Heart left ventricle (tissue), 16 donors: Measurements from ENCODE around the gene PEAK1. TPM values are rescaled to one million over a fixed set of nuclear protein-coding genes. Genes with fewer than 3 reads are reported as not detected.

Experiments
- ATAC-seq, 4 donors: fragments of 200-7000 bp; cut with Tn5 transposase; one replicate each; pipeline ENCODE4 v1.9.1; 2020 to 2022; ENCODE audit warnings: moderate library complexity in 4 of 4, mild to moderate bottlenecking in 3 of 4, moderate number of reproducible peaks in 1 of 4
- DNase-seq, 5 donors: peaks; one replicate each; pipeline ENCODE4 v3.0.0-alpha.2; 2020
- H3K27ac ChIP-seq, 12 donors: fragments of 200-600 bp; sonication (generic) in 4 of 12; one replicate each; pipeline versions ENCODE4 v1.5.0 to v1.8.0; 2016 to 2022; ENCODE audit warnings: mild to moderate bottlenecking in 2 of 12
- H3K27me3 ChIP-seq, 9 donors: fragments of 200-600 bp; sonication (generic) in 2 of 9; one replicate each; pipeline versions ENCODE4 v1.5.1 to v1.8.0; 2016 to 2022; ENCODE audit warnings: mild to moderate bottlenecking in 3 of 9
- H3K36me3 ChIP-seq, 9 donors: fragments of 200-600 bp; sonication (generic) in 2 of 9; one replicate each; pipeline versions ENCODE4 v1.5.0 to v1.8.0; 2018 to 2022; ENCODE audit warnings: mild to moderate bottlenecking in 2 of 9
- H3K4me1 ChIP-seq, 12 donors: fragments of 200-600 bp; sonication (generic) in 4 of 12; one replicate each; pipeline versions ENCODE4 v1.5.0 to v1.8.0; 2016 to 2022; ENCODE audit warnings: mild to moderate bottlenecking in 3 of 12
- H3K4me3 ChIP-seq, 12 donors: fragments of 200-600 bp; sonication (generic) in 4 of 12; one replicate each; pipeline versions ENCODE4 v1.5.0 to v1.8.0; 2017 to 2022; ENCODE audit warnings: mild to moderate bottlenecking in 9 of 12, moderate library complexity in 4 of 12
- H3K9me3 ChIP-seq, 12 donors: fragments of 200-600 bp; sonication (generic) in 4 of 12; one replicate each; pipeline versions ENCODE4 v1.5.0 to v1.8.0; 2016 to 2022; ENCODE audit warnings: mild to moderate bottlenecking in 1 of 12
- POLR2A ChIP-seq, 2 donors: fragments of 450-650 bp; IDR thresholded peaks; one replicate each; pipeline ENCODE4 v1.6.1; 2017; ENCODE audit warnings: antibody characterized with exemption in 2 of 2, mild to moderate bottlenecking in 2 of 2, moderate library complexity in 2 of 2
- WGBS, 4 donors: extraction: QIAGEN DNeasy Blood & Tissue Kit in 2 of 4; methylation state at CpG; one replicate each; pipeline versions ENCODE4 v1.1.5 to v1.1.7; 2013 to 2018; 5-methylcytosine and 5-hydroxymethylcytosine counted together
- intact Hi-C, 10 donors: fragments of 100-400 bp; cut with DNase I; formaldehyde crosslinking; loops; one replicate each; pipeline versions ENCODE4 v1.11.1 to v1.14.2; 2022
- polyA plus RNA-seq, 2 donors: library from polyadenylated mRNA; stranded (reverse); fragments of 200-250 nt; gene quantifications; one replicate each; pipeline ENCODE4 v1.2.3, GENCODE V29; 2013
- total RNA-seq, 9 donors: library from RNA; depleted of rRNA in 2 of 9; stranded (reverse); fragments of >200 nt in 2 of 9; fragmentation: NEBNext Ultra II Directional in 3 of 9; extraction: Animal tissue kit (Norgen Biotek cat#: 25700) in 3 of 9; gene quantifications; one replicate each; pipeline versions ENCODE4 v1.1.0 to v1.2.4, GENCODE V29; 2016 to 2023
- TF ChIP-seq, protein P1 (sequence below), 12 donors: fragments of 200-600 bp; sonication (generic) in 4 of 12; IDR thresholded peaks; one replicate each; pipeline versions ENCODE4 v1.5.0 to v1.8.0; 2018 to 2022; ENCODE audit warnings: antibody characterized with exemption in 12 of 12, mild to moderate bottlenecking in 5 of 12
- donor health status: ischemic (EF 13 %, LVEDD 7.1; RV severe dilation, severe dysfunction).
- donor health status: healthy with polysubstance abuse.
- donor health status: DM: no; HTN: yes; CAD: no.
- donor health status: DM: no; HTN: no; CAD: no.
- donor health status: ischemic (EF 25% LVEDD 6.9; RV normal size, moderate dysfunction).
- donor health status: ischemic (EF 25% LVEDD 5.7; RV mildly dilated, moderate dysfunction).
- donor health status: healthy.
- donor health status: DM: yes; HTN: yes; CAD: no.
- donor health status: ischemic (EF 35%, LVEDD 5.7; RV mildly dilated, moderate dysfunction).
- donor health status: nonischemic (EF 11% LVEDD 7.7; RV severe dilation, severe dysfunction).
- donor health status: DM: yes; HTN: yes; CAD: no.
- donor health status: PGD.
- donor health status: ischemic (EF 29% LVEDD 5.4; RV normal size, mild dysfunction).
- donor health status: nonischemic (EF 23%, LVEDD 6.1; RV moderate dilation, normal function).

PEAK1 gene
- total and polyA plus RNA-seq, 11 donors, result 12.8 to 139 (median 86.3) TPM

GRCh38 chr15:77064539-77065308, 355.2 kb downstream of the PEAK1 start:
- intact Hi-C loops, result no loop called here
- H3K4me1 ChIP-seq, result peaks cover 7 to 79% (median 49%) of the 10 kb centered on the region in 12 donors

DNA sequence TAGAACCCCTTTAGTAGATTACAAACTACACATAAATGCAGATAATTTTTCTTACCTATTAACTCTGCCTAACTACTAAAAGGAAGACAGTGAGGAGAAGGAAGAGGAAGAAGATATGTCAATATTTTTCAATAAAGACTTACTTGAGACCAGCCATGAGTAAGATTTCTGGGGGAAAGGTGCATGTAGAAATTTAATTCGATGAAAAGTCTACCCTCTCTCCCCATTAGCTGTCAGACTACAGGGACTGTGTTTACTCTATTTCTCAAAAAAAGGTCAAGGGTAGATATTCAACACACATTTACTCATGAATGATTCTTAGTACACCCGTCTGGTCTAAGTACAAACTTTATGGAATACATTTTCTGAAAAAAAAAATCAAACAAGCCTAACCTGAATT, 355.8 kb downstream of the PEAK1 start:
- DNase-seq (no peak), ATAC-seq (no peak)
- H3K4me1 ChIP-seq, result peaks cover 7 to 77% (median 47%) of the 10 kb centered on the region in 12 donors
- intact Hi-C loops, result no loop called here
- no peaks in the 10 kb centered on the region for H3K27me3 ChIP-seq
- no peaks in the 10 kb centered on the region for H3K9me3 ChIP-seq
- H3K36me3 ChIP-seq, result no peaks in the 10 kb centered on the region
- 92 to 97% (median 95%) methylated on average over 2 of the region's 2 CpGs for WGBS, 4 donors
- TF ChIP-seq, protein P1, sequence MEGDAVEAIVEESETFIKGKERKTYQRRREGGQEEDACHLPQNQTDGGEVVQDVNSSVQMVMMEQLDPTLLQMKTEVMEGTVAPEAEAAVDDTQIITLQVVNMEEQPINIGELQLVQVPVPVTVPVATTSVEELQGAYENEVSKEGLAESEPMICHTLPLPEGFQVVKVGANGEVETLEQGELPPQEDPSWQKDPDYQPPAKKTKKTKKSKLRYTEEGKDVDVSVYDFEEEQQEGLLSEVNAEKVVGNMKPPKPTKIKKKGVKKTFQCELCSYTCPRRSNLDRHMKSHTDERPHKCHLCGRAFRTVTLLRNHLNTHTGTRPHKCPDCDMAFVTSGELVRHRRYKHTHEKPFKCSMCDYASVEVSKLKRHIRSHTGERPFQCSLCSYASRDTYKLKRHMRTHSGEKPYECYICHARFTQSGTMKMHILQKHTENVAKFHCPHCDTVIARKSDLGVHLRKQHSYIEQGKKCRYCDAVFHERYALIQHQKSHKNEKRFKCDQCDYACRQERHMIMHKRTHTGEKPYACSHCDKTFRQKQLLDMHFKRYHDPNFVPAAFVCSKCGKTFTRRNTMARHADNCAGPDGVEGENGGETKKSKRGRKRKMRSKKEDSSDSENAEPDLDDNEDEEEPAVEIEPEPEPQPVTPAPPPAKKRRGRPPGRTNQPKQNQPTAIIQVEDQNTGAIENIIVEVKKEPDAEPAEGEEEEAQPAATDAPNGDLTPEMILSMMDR (IDR thresholded peaks at IDR 0.05), result no peak
- TF ChIP-seq POLR2A (IDR thresholded peaks at IDR 0.05), result no peak
- H3K27ac ChIP-seq, result peak overlapping the region in 1 of 12 donors; percentile 5
- H3K4me3 ChIP-seq, result no peak overlapping the region

More at GRCh38 chr15:77064539-77065308, 355.2 kb downstream of the PEAK1 start:
- Histone ChIP-seq H3K27me3 (no peaks in the 10 kb centered on the region), H3K9me3 (no peaks in the 10 kb centered on the region), H3K27ac (peak overlapping the region in 1 of 12 donors; percentile 5), H3K36me3 (no peaks in the 10 kb centered on the region), H3K4me3 (no peak overlapping the region)
- DNase-seq (no peak), ATAC-seq (no peak)
- TF ChIP-seq, protein P1 (IDR thresholded peaks at IDR 0.05), result no peak
- WGBS, 4 donors, result 70 to 82% (median 72%) methylated on average over 6 of the region's 6 CpGs

DNA sequence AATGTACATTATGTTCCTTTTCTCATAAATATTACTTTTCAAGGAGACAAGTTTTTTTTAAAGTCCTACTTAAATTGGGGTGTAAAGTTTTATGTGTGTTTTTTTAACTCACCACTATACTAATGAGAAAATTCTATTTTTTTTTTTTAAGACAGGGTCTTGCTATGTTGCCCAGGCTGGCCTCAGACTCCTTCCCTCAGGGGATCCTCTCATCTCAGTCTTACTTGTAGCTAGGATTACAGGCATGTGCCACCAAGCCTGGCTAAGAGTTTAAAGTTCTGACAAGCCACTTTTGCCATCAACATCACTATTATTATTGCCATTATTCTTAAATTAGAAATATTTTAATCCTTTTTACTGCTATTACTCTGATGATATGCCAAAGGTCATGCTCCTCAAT, 356.7 kb downstream of the PEAK1 start:
- DNase-seq (no peak), ATAC-seq (no peak)
- H3K36me3 ChIP-seq, result no peaks in the 10 kb centered on the region
- no peak overlapping the region for H3K27ac ChIP-seq
- no peak overlapping the region for H3K4me3 ChIP-seq
- no peaks in the 10 kb centered on the region for H3K27me3 ChIP-seq
- intact Hi-C loops, result no loop called here
- TF ChIP-seq, protein P1 (IDR thresholded peaks at IDR 0.05), result no peak
- no peak for TF ChIP-seq POLR2A (IDR thresholded peaks at IDR 0.05)
- no peaks in the 10 kb centered on the region for H3K9me3 ChIP-seq
- peaks cover 5 to 68% (median 42%) of the 10 kb centered on the region in 12 donors for H3K4me1 ChIP-seq

DNA sequence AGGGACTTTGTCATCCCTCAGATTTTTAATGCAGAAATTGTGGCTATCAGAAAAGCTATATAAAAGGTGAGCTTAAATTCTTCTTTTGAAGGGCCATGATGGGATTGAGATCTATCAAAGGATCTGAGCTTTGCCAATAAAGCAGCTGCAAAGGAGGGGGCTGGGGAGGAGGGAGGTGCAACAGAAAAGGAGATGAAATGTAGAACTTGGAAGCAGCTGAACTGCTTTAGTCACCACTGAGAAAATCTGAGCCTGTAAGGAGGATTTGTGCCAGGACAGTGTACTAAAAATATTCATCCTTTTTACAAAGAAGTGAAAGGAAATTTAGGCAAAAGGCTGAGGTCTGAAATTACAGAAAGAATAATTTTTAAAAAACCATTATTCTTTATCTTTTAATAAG, 359.4 kb downstream of the PEAK1 start:
- no peaks in the 10 kb centered on the region for H3K27me3 ChIP-seq
- peaks cover 5 to 57% (median 31%) of the 10 kb centered on the region in 12 donors for H3K4me1 ChIP-seq
- no peak for TF ChIP-seq POLR2A (IDR thresholded peaks at IDR 0.05)
- TF ChIP-seq, protein P1 (IDR thresholded peaks at IDR 0.05), result no peak
- peak overlapping the region in 8 of 12 donors; percentile 15 to 54 (median 30) for H3K27ac ChIP-seq
- intact Hi-C loops, result no loop called here
- no peaks in the 10 kb centered on the region for H3K9me3 ChIP-seq
- H3K4me3 ChIP-seq, result peak overlapping the region in 4 of 12 donors; percentile 1 to 24 (median 16)
- ATAC-seq (peak; percentile 44 to 87 (median 78)), DNase-seq (no peak)
- H3K36me3 ChIP-seq, result peaks cover 0 to 12% (median 0%) of the 10 kb centered on the region in 9 donors
